HG03439 (cell line): Measurements from ENCODE around the gene LILRB4.
"Not testable (repeated sequence)": the region's sequence is repeated elsewhere in the genome, so short reads cannot be mapped to it uniquely, and the experiment has no call there.

ENCODE experiments used
- ATAC-seq: cut with Tn5 transposase; IDR thresholded peaks from one replicate; pipeline ENCODE4 v1.9.1; 2021; ENCODE audit warnings: mild to moderate bottlenecking, moderate library complexity; ENCODE audit not compliant: unreplicated experiment

Gene LILRB4

DNA sequence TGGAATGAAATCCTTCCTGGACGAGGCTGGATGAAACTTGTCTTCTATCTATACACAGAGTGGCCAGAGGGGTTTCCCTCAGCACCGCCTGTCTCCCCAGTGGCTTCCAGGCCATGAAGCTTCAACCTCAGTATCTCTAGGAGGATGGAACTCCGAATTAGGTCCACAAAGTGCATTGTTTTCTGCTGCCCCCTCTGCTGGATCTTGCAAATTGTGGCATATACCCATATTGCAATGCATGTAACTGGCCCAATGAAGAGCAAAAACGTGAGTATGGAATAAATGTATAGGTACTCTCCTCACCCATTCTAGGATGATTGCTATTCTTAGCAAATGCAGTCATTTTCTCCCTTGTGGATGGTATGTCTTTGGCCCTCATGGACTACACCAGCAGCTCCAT is 14.7 kb upstream of the LILRB4 start:
- ATAC-seq = no peak

DNA sequence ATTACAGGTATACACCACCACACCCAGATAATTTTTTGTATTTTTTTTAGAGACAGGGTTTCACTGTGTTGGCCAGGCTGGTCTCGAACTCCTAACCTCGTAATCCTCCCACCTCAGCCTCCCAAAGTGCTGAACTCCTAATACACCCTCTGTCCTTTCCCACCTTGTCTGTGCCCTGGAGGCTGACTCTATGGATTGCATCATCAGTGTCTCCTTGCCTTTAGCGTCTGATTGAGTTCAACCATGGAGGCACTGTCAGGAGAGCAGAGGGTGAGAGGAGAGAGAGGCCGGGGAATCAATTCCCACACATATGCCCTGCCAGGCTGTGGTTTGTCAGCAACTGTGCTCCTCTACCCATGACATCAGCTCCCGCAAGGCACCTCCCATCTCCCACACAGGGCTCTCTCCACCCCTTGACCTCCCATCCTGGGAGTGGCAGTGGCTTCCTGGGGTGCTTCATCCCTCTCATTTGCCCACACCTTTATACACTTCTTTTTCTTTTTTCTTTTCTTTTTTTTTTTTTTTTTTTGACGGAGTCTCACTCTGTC is 12.6 kb upstream of the LILRB4 start:
- no peak for ATAC-seq

DNA sequence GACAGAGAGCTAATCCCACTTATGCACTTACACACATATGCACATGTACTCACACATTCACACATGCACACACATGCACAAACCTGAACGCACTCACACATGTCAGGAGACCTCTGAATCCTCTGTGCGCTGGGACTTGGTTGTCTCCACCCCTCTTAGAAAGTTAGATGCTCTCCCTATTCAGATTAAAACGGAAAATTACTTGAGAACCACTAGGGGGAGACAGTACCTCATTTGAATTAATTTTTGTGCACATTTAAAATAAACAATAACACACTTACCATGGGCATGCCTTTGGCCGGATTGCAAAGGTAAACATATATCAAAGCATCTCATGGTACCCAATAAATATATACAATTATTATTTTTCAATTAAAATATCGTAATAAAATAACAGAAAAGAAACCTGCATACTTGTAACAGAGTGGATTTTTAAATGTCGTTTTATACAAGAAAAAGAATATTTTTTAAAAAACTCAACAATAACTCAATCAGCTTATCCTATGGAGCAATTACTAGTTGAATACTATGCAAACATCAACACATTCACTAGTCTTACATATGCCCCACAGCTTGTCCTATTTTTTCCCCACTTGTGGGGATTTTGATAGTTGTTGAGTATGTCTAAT is 9.5 kb upstream of the LILRB4 start:
- no peak for ATAC-seq

DNA sequence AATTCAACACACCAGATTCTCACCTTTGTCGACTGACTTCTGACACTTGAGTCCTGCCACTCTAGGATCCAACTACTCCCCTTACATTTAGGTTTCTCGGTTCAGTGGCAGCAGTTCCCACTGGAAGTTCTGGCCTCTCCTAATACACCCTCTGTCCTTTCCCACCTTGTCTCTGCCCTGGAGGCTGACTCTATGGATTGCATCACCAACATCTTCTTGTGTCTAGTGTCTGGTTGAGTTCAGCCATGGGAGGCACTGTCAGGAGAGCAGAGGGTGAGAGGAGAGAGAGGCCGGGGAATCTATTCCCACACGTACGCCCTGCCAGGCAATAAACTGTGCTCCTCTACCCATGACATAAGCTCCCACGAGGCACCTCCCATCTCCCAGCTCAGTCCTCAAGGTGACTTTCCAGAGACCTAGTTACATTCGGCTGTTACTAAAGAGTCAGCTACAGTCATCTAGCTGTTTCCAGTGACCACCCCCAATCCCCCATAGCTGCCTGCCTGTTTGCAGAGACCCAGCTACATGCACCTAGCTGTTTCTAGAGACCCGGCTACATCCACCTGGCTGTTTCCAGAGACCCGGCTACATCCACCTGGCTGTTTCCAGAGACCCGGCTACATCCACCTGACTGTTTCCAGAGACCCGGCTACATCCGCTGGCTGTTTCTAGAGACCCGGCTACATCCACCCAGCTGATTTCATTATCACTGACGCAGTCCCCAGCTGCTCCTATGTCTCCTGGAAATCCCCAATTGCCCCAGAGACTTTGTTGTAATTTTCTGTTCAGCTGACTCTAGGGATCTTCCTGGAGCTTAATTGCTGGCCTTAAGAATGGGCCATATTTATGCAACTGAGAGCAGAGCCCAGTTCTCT is 8.1 kb upstream of the LILRB4 start:
- ATAC-seq = no peak

DNA sequence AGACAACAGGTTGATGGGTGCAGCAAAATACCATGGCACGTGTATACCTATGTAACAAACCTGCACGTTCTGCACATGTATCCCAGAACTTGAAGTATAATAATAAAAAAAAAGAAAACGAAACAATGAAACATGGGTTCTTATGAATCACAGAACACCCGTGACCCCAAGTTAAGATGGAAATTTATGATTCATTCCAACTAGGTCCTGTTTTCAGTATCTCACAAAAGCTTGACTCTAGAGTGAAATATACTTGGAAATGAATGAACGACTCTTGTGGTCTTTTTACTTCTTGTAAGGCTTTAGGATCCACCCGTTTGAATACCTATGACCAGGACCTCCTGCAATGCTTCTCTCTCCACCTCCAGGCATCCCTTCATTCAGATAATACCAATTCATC is 3.5 kb upstream of the LILRB4 start:
- ATAC-seq = no peak

DNA sequence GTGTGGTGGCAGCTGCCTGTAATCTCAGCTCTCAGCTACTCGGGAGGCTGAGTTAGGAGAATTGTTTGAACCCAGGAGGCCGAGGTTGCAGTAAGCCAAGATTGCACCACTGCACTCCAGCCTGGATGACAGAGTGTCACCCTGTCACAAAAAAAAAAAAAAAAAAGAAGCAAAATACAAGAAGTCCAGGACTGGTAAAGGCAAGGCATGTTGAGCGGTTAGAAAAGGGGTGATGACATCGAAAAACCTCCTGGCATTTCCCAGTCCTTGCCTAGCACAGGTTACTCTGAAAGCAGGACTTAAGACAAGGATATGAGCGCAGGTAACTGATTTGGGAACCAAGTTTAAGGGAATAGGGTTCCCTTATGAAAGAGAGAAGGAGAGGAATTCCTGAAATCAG is 2.5 kb upstream of the LILRB4 start:
- no peak for ATAC-seq

DNA sequence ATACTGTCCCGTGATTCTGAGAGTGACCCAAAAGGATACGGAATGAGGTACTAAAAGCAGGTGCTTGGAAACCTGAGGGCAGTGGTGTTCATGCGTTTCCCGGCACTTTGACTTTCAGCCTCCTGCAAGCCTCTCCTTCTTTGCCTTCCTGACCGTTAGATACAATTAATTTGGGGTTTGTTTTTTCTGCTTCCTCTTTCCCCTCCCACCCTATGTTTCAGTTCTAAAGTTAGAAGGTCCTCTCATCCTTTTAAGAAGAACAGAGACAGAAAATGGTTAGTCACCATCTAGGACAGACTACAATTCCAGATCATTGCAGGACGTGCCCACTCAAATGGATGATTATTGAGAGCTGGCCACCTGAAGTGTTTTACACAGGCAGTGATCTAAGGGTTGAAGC is 1.8 kb upstream of the LILRB4 start:
- ATAC-seq = no peak

DNA sequence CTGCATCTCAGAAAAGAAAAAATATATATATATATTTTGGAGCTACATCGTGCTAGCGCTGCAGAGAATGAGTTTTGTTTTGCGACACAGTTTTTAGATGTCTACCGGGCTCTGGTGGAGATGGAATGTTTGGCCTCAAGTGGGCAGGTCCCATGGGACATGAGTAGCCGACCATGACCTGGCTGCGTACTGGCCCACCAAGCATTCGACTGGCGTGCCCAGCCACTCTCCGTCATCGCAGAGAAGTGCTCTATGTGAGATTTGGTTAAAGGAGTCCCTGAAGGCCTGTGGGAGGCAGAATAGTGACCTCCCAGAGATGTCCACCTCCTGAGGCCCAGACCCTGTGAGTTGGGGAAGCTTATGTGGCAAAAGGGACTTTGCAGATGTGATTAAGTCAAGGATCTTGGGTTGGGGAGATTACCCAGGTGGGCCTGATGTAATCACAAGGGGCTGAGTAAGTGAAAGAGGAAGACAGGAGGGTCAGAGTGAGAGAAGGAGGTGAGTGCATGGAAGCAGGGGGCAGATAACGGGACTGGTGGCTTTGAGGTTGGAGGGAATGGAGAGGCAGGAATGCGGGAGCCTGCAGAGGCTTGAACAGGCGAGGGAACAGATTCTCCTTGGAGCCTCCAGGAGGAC is 821 bp upstream of the LILRB4 start:
- no peak for ATAC-seq

DNA sequence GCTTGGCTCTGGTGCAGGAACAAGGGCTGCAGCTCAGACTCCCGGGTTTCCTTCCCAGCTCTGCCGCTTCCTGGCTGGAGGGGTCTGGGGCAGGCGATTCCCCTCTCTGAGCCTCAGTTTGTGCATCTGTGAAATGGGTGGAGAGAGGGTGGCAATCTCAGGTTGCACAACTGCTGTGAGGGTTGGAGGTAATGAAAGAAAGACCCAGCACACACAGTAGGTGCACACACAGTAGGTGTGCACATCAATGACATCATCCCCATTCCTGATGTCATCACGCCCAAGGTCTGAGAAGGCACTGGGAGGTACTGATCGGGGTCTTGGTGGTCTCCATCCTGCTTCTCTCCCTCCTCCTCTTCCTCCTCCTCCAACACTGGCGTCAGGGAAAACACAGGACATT is 2.7 kb downstream of the LILRB4 start:
- no peak for ATAC-seq

DNA sequence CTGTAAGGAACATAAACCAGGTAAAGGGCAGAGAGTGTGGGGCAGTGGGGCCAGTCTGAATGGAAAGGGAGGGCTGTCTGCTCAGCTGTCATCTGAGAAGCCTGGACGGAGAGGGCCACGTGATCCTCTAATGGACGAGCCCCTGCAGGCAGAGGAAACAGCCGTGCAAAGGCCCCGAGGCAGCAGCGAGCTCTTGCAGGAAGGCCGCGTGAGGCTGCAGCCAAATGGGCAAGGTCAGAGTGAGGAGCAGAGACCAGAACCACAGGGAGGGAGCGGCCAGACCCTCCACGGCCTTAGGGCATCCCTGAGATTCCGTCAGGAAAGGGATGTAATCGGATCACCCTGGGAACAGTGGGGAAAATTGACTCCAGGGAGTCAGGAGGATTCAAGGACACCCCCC is 4.4 kb downstream of the LILRB4 start:
- ATAC-seq = no peak

DNA sequence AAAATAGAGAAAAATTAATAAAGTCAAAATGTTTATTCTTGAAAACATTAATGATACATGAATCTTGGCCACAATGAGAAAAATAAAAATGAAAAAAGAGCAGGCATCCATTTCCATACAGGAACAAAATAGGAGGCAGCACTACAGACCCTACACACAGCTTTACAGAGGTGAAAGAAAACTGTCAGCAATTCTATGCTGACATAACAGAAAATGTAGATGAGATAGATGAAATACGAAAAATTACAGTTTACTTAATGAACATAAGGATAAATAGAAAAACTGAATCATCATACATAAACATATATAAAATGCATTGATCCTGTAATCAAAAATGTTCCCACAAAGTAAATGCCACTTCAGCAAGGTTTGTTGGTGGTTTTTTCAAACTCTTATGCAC is 5.6 kb downstream of the LILRB4 start:
- ATAC-seq = no peak

DNA sequence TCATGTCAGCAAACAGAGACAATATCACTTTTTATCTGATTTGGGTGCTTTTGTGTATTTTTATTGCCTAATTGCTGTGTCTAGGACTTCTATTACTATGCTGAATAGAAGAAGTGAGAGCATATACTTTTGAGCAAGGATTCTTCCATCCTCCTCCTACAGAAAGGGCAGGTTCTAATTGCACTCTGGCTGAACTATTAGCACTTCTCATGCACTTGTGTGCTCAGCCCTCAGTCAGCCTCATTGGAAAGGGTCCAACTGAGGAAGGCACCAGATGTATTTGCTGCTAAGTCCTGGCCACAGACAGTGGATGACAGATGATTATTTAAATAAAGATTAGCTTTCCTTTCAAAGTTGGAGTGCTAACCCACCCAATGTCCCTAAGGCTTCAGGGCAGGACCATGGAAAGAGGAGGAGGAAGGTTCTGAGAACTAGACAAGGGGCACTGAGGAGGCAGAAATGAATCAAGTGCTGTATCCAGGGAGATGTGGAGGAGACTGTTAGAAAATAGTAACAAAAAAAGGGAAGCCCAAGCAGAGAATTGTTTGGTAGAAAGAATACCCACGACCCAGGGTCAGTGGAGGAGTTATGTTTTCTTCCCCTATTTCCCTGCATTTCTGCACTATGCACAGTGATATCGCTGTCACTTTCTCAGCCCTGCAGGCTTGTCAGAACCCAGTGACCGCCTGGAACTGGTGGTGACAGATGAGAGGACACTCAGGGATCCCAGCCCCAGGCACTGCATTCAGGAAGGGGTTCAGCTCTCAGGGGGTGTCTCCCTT is 8.0 kb downstream of the LILRB4 start:
- ATAC-seq = no peak

DNA sequence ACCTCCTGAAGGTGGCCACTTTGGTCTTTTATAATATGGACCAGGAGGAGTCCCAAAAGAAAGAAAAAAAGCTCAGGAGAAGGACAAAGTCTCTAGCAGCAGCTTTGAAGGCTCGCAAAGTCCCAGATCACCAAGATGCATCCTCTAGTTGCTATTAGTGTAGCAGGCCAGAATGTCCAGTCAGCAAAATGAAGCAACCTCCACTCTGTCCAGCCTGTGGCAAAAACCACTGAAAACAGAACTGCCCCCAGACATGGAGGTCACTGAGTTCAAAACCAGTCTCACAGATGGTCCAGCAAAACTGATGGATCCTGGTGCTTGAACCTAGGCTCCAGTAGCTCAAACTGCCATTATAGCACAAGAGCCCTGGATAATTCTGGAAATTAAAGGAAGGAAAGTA is 10.4 kb downstream of the LILRB4 start:
- no peak for ATAC-seq

DNA sequence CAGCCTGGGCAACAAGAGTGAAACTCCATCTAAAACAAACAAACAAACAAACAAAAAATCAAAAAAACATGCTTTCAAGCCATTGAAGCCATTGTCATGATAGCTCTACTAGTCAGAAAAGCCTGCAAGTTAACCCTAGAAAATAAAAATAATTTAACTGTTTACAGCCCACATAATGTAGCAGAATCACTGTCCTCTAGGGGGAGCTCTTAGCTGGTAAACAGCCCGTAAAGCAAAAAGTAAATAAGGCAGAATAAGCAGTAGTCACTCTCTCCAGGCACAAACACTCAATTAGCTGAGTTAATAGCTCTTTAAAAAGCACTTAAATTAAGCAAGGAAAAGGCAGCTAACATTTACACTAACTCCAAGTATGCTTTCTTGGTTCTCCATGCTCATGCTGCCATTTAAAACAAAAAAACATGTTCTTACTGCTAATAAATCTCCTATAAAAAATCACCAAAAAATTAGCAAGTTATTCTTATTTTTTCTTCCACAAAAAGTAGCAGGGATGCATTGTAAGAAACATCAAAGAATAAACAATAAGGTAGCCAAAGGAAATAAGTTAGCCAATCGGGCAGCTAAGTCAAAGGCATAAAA is 11.3 kb downstream of the LILRB4 start:
- ATAC-seq = no peak

DNA sequence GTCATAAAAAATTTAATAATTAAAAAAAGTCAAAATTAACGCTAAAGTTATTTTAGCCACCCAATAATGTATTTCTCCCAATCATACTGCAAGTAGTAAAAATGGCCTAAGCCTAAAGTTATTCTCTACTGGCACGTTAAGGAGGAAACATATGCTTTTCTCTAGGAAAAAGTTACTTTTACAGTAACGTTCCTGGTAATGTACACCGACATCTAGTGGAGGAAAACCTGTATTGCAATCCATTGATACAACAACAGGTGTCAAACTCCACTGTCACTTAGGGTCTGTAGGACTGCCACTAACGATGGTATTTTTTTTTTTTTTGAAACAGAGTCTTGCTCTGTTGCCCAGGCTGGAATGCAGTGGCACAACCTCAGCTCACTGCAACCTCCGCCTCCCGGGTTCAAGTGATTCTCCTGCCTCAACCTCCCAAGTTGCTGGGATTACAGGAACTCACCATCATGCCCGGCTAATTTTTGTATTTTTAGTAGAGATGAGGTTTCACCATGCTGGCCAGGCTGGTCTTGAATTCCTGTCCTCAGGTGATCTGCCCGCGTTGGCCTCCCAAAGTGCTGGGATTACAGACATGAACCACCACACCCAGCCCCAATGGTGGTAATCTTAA is 13.5 kb downstream of the LILRB4 start:
- ATAC-seq = not testable (repeated sequence)

DNA sequence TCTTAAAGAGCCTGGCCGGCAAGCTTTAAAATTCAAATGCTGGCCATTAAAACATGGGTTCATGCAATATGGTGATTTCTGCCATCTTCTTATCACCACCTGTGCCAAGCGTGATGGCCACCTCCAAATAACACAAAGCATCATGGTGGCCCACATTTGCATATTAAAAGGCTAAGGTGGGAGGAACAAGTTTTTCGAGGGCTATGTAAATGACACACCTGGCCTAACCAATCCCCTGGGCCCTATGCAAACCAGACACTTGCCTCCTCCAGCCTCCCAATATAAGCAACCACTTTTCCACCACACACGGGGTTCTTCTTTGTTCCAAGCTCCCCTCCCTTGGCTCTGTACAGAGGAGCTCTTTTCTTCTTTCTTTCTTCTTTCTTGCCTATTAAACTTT is 14.4 kb downstream of the LILRB4 start:
- no peak for ATAC-seq

DNA sequence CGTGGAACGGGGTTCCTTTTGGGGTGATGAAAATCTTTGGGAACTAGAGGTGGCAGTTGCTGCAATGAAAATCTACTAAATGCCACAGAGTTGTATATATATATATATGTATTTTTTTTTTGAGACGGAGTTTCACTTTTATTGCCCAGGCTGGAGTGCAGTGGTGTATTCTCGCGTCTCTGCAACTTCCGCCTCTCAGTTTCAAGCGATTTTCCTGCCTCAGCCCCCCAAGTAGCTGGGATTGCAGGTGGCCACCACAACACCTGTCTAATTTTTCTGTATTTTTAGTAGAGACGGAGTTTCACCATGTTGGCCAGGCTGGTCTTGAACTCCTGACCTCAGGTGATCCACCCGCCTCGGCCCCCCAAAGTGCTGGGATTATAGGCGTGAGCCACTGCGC is 18.8 kb downstream of the LILRB4 start:
- ATAC-seq = not testable (repeated sequence)

DNA sequence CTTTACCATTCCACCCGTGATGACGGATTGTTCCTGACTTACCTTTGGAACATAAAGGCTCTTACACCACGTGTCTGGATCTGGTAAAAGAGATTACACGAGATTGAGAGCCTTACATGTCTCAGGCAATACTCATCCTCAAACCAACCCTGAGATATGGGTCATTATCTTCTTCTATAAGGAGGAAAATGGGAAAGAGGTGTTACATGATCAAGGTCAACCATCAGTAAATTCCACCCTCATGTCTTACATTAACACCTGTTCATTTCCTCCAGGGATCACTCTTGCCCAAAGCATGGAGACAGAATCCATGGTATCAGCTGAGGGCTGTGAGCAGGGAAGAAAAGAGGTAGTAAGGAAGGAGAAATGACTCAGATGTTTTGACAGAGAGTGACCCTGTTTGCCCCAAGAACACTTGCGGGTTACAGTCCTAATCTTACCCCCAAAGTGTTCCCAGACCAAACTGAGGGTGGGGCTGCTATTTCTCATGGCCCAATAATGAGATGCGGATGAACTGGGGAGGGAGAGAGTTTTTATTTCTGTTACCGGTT is 19.6 kb downstream of the LILRB4 start:
- ATAC-seq = no peak

DNA sequence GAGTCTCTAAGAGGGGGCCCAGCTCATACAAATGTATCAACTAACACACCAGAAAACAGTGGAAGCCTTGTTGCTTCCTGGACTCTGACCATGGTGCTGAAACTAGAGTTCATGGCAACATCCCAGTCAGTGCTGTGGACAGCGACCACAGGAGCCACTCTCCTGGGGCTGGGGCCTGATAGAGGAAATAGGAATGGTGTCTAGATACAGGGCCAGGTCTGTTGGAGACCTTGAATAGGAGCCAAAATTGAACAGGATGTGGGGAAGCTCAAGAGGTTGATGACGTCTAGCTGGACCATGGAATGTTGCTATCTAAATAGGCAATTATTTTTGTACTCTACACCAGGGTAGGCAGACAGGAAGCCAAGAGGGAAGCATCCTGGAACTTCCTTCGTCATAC is 21.7 kb downstream of the LILRB4 start:
- ATAC-seq = no peak
